ENCODE measurements around the gene PET100.

Gene PET100

DNA sequence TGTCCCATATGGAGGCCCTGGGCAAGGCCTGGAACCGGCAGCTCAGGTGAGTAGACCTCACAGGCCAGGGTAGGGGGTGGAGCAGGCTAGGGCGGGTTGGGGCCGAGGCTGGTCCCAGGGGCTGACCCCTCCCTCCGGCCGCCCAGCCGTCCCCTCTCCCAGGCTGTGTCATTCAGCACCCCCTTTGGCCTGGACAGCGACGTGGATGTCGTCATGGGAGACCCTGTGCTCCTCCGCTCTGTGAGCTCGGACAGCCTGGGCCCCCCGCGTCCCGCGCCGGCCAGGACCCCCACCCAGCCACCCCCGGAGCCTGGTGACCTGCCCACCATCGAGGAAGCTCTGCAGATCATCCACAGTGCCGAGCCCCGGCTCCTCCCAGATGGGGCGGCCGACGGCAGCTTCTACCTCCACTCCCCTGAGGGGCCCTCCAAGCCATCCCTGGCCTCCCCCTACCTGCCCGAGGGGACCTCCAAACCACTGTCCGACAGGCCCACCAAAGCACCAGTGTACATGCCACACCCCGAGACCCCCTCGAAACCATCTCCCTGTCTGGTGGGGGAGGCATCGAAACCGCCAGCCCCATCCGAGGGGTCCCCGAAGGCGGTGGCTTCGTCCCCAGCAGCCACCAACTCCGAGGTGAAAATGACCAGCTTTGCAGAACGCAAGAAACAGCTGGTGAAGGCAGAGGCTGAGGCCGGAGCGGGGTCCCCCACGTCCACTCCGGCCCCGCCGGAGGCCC, 17.9 kb upstream of the PET100 start:
- in situ Hi-C loops (cut with MboI; ENCODE audit: low pct_unique_long_range_greater_than_20kb, low sequenced_read_pairs), result no loop called here

GRCh38 chr19:7612282-7613274, 17.0 kb upstream of the PET100 start:
- DNase-seq, result no peak
- in situ Hi-C loops (cut with MboI; ENCODE audit: low pct_unique_long_range_greater_than_20kb, low sequenced_read_pairs), result no loop called here

More for the DNA sequence above, 17.9 kb upstream of the PET100 start:
- no peak for DNase-seq

DNA sequence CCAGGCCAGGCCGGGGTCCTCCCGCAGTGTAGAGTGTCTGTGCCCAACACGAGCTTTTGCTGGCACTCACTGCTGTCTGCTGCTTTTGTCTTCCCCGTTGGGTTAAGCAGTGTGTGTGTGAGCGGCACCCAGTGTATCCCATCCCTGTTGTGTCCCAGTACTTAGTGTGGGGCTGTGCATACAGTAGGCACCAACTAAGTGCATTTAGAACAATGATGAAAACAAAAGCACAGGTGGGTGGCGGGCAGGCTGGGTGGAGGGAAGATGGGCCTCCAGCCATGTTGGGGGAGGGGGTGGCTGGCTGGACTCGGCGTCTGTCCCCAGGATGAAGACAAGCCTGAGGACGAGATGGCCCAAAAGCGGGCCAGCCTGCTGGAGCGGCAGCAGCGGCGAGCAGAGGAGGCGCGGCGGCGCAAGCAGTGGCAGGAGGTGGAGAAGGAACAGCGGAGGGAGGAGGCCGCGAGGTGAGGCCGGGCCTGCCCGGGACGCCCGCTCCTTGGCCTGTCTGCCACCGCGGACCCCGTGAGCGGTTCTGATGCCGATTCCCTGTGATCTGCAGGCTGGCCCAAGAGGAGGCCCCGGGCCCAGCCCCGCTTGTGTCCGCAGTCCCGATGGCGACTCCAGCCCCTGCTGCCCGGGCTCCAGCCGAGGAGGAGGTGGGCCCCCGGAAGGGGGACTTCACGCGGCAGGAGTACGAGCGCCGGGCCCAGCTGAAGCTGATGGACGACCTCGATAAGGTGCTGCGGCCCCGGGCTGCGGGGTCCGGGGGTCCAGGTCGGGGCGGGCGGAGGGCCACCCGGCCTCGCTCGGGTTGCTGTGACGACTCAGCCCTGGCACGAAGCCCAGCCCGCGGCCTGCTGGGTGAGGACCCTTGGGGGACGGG, 14.5 kb upstream of the PET100 start:
- no peak for DNase-seq
- in situ Hi-C loops (cut with MboI; ENCODE audit: low pct_unique_long_range_greater_than_20kb, low sequenced_read_pairs), result no loop called here

DNA sequence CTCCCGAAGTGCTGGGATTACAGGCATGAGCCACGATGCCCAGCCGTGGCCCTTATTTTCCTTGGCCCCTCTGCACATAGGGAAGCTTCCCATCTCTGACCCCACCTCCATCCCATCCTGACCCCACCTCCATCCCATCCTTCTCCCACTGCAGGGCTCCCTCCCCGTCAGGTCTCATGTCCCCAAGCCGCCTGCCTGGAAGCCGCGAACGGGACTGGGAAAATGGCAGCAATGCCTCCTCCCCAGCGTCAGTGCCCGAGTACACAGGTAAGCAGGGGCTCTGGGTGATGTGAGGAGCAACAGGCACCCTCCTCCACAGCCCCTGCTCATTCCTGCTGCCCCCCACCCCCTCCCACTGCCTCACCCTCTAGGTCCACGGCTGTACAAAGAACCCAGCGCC, 12.4 kb upstream of the PET100 start:
- in situ Hi-C loops (cut with MboI; ENCODE audit: low pct_unique_long_range_greater_than_20kb, low sequenced_read_pairs), result no loop called here
- DNase-seq, result no peak

DNA sequence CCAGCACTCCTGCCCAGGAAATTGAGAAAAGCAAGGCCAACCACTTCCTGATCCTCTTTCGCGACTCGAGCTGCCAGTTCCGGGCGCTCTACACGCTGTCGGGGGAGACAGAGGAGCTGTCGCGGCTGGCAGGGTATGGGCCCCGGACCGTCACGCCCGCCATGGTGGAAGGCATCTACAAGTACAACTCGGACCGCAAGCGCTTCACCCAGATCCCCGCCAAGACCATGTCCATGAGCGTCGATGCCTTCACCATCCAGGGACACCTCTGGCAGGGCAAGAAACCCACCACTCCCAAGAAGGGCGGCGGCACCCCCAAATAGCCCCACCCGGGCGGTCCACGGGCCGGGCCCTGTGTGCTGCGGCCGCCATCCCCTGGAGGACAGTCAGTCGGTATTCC, 11.9 kb upstream of the PET100 start:
- no peak for DNase-seq
- in situ Hi-C loops (cut with MboI; ENCODE audit: low pct_unique_long_range_greater_than_20kb, low sequenced_read_pairs), result no loop called here

DNA sequence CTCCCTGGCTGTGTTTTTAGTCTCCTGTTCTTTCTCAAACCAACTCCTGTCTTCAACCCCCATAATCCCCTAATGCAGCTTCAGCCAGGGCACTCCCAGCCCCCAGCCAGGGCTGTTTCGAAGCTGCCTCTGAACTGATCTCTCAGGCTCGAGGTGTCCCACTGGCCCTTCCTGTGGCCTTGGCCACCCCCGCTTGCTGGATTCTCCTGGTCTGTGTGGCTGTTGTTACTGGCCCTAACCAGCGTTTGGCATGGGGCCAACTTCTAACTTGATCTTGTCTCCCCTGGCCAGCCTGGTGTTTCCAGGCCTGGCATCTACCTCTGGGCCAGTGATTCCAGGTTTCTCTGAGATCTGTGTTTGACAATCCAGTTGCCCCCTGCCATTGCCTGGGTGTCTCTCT, 11.2 kb upstream of the PET100 start:
- DNase-seq, result no peak
- in situ Hi-C loops (cut with MboI; ENCODE audit: low pct_unique_long_range_greater_than_20kb, low sequenced_read_pairs), result no loop called here

DNA sequence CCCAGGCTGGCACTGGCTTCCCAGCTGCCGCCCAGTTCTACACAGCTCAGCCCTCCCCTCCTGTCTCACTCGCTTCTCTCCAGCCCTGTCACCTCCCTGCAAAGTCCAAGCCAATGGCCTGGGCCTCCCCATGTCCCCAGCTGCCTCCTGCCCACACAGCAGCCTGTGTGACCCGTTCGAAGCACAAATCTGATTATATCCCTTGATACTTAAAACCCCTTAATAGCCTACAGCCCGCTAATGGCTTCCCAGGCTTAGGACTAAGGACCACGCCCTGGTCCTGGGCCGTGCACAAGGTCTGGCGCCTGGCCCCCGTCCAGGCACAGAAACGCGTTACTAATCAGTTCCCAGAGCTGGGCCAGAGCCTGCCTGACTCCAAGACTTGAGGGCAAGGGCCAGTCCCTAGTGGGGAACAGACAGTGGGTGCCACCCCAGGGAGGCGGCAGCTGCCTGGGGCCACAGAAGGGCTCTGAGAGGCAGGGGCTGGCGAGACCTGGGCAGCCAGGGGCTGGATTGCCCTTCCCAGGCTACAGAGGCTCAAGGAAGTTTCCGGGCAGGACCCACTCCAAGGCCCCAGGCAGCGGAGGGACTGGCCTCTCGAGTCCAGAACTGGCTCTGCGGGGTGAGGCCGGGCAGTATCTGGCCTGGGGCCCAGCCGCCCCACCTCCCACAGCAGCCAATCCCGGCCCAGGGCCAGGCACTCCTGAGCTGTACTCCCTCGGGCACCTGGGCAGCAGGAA, 10.7 kb upstream of the PET100 start:
- no peak for DNase-seq
- in situ Hi-C loops (cut with MboI; ENCODE audit: low pct_unique_long_range_greater_than_20kb, low sequenced_read_pairs), result no loop called here

GRCh38 chr19:7619671-7620441, 9.7 kb upstream of the PET100 start:
- in situ Hi-C loops (cut with MboI; ENCODE audit: low pct_unique_long_range_greater_than_20kb, low sequenced_read_pairs), result no loop called here

DNA sequence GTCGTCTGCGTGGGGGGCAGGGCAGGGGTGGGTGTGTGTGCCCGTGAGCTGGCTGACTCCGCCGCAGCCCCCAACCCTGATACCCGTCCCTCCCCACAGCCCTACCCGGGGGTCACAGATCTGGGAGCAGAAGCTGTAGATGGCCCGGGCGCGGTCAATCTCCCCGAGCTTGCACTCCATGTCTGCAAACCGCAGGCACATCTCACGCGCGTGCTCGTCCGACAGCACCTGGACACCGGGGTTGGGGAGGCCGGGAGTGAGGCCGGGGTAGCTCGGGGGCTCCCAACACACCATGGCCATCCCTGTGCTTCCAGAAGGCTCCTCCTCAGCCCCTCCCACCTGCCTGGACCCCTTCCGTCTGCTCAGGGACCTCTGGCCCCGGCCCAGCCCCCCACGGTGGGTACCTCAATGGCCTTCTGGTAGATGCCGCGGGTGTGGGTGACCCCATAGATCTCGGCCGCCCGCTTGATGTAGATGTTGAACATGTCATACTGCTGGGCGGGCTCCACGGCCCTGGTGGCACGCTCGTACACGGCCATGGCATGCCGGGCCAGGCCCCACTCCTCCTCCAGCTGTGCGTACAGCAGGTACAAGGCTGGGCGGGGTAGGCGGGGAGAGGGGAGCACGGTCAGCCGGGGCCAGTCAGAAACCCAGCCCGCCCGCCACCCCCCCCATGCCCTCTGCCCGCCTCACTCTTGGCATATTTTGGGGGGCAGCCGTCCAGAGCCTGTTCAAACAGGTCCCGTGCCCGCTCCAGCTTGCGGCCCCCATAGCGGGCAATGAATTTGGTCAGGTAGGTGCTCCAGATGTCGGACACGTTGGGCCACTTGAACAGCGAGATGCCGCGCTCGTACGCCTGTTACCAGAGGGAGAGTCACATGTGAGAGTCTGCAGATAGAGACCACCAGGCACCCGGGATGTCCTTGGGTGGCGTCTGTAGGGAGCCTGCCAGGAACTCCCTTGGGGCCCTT, 8.9 kb upstream of the PET100 start:
- DNase-seq, result no peak
- in situ Hi-C loops (cut with MboI; ENCODE audit: low pct_unique_long_range_greater_than_20kb, low sequenced_read_pairs), result no loop called here

More at GRCh38 chr19:7619671-7620441, 9.7 kb upstream of the PET100 start:
- no peak for DNase-seq

DNA sequence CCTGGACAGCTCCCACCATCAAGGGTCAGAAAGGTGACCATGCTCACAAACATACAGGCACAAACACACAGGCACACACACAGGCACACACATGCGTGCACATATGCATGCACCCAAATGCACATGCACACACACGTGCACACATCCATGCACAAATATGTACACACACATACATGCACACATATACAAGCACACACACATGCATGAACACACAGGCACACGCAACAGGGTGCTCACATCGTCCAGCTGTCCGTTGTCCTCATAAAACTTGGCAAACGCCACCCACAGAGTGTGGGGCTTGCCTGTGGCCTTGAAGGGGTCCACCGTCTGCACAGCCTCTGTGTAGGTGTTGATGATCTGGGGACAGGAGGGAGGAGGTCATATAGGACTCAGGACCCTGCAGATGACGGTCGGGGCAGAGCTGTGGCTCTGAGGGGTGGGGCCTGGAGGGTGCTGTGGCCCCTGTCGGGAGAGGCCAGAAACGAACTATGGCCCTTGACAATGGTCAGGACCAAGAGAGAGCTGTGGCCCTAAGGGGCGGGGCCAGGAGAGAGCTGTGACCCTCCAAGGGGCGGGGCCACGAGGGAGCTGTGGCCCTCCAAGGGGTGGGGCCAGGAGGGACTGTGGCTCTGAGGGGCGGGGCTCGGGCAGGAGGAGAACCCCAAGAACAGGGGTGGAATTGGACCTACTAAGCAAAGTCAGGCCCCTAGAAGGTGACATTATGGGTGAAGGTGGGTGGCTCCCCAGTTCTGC, 6.5 kb upstream of the PET100 start:
- DNase-seq, result no peak
- in situ Hi-C loops (cut with MboI; ENCODE audit: low pct_unique_long_range_greater_than_20kb, low sequenced_read_pairs), result no loop called here

- no peak for DNase-seq
- in situ Hi-C loops (cut with MboI; ENCODE audit: low pct_unique_long_range_greater_than_20kb, low sequenced_read_pairs), result no loop called here
These were observed 5.6 kb upstream of the PET100 start for GRCh38 chr19:7623725-7624603.

GRCh38 chr19:7624810-7625209, 4.8 kb upstream of the PET100 start:
- in situ Hi-C loops (cut with MboI; ENCODE audit: low pct_unique_long_range_greater_than_20kb, low sequenced_read_pairs), result no loop called here
- DNase-seq, result no peak

DNA sequence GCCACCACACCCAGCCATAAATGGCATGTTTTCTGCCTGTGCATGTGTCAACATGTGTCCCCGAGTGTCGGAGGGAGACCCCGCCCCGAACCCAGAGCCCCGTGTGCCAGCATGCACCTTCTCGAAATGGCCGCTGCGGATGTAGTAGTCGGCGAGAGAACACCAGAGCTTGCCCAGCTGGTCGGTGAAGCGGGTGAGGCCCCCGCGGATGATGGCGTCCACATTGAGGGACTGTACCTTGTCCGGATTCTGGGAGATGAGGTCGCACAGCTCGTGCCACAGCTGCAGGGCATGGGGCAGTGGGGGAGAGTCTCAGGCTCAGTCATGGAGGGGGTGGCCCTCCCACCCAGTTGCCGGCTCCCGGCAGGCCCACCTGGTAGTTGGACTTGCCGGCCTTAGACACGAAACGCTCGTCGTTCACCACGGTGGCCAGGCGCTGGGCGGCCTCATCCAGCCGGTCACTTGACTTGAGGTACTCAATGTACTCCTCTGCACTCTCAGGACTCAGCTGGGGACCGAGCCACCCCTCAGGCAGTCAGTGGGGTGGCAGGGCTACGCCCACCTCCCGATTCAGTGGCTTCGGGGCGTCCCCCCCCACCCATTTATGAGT, 3.7 kb upstream of the PET100 start:
- DNase-seq, result no peak
- in situ Hi-C loops (cut with MboI; ENCODE audit: low pct_unique_long_range_greater_than_20kb, low sequenced_read_pairs), result no loop called here

DNA sequence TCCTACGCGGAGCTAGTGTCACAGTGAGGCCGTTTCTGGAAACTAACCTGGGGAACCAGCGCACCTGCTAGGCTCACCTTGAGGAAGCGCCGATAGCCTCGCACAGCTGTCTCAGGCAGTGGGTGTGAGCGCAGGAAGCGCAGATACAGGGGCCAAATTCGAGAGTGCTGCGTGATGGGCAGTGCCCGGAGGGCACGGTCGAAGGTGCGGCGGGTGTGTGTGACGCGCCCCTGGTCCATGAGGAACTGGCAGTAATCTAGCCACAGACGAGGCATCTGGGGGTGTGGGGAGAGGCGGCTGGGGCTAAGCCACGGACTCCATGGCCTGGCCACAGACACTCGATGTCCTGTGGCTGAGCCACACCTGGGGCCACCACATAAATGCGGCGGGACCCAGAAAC, 2.4 kb upstream of the PET100 start:
- in situ Hi-C loops (cut with MboI; ENCODE audit: low pct_unique_long_range_greater_than_20kb, low sequenced_read_pairs), result no loop called here
- DNase-seq, result no peak
